GM18511 (cell line): Measurements from ENCODE around the gene FOXF2.

ENCODE experiments used
- ATAC-seq: cut with Tn5 transposase; IDR thresholded peaks from one replicate; pipeline ENCODE4 v1.9.1; 2021; ENCODE audit warnings: mild to moderate bottlenecking, moderate library complexity; ENCODE audit not compliant: unreplicated experiment

The FOXF2 gene

DNA sequence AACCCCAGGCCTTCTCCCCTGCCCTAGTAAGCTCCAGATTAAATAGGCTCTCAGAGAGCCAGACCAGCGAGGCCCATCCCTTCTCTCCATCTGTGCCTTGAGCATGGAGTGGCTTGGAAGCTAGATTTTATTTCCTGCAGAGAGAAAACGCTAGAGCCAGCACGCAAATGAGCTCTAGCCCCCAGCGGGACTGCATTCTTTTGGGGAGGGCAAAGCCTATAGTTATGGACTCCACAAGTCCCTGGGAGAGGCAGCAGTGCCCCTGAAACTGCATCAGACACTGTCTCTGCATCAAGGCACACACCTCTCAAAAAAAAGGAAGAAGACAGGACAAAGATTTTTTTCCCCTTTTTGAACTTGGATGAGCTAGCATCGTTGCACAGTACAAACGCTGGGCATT, 15.8 kb downstream of the FOXF2 start:
- ATAC-seq: no peak

GRCh38 chr6:1406306-1407072, 17.1 kb downstream of the FOXF2 start:
- ATAC-seq: no peak

- no peak for ATAC-seq
Measured at GRCh38 chr6:1407499-1407990, 18.2 kb downstream of the FOXF2 start.

DNA sequence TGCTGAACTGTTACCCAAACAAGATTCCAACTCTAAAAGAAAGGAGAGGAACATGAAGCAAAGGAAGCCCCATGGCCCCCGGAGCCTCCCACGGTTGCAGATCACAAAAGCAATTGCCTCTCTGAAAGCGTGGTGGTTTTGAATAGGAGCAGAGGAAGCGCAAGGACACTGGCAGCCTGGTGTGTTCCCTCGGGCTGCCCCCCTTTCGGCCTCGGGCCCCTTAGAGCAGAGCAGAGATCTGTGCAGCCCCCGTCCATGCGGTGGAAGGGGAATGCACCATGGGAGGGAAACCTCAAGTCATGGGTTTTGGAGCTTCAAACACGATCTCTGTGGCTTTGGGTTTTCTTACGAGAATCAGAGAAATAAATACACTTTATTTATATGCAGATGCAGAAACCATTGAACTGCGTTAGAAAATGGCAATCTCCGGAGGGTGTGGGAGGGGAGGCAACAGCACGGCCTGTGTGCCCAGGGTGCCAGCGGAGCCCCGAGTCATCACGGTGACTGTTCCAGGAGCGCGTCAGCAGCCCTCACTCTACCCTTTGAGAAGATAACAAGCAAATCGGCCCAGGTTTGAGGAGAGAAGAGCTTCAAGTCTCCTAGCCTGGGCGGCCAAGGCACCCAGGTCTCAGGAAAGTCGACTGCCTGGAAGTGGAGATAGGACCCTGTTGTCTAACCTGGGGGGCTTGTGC, 20.5 kb downstream of the FOXF2 start:
- ATAC-seq: no peak

GRCh38 chr6:1412901-1413300, 23.5 kb downstream of the FOXF2 start:
- no peak for ATAC-seq

GRCh38 chr6:1415416-1416063, 26.2 kb downstream of the FOXF2 start:
- no peak for ATAC-seq

- no peak for ATAC-seq
Measured at GRCh38 chr6:1416191-1416760, 26.9 kb downstream of the FOXF2 start.

- no peak for ATAC-seq
Measured at GRCh38 chr6:1416820-1417219, 27.4 kb downstream of the FOXF2 start.

DNA sequence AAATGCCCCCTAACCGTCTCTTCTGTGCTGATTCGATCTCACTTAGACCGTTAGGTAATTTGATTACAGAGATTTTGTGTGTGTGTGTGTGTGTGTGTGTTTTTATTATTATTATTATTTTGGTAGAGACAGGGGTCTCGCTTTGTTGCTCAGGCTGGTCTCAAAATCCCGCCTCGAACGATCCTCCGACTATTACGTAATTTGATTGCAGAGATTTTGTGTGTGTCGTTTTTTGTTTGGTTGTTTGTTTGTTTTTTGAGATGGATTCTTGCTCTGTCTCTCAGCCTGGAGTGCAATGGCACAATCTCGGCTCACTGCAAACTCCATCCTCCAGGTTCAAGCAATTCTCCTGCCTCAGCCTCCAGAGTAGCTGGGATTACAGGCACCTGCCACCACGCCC, 28.3 kb downstream of the FOXF2 start:
- ATAC-seq: no peak

DNA sequence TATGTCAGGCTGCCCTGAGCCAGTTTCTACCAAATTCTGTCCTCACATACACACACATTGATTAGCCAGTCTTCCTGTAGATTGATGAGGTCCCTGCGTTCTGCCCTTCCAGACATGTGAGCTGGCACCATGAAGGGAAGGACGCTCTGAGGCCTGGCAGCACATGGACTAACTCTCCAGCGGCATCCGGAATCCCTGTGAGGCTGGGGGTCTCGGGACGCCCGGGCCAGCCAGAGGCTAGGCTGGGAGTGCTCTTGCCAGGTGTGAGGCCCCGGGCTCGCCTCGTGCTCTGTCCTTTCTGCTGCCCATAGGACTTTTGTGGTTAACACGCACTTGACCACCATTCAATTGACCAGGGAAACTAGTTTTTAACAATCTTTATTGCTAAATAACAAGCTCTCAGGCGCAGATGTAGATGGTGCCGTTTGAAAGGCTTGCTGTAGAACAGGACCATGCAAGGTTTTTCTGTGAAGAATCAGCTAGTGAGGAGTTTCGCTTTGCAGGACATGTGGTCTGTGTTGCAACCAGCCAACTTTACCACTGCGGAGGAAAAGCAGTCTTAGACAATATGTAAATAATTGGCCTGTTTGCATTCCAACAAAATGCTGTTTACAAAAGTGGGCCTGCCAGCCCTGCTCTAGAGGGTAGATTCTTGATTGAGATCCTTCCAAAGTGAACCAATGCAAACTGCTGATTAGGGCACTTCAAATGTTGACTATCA, 29.3 kb downstream of the FOXF2 start:
- no peak for ATAC-seq

DNA sequence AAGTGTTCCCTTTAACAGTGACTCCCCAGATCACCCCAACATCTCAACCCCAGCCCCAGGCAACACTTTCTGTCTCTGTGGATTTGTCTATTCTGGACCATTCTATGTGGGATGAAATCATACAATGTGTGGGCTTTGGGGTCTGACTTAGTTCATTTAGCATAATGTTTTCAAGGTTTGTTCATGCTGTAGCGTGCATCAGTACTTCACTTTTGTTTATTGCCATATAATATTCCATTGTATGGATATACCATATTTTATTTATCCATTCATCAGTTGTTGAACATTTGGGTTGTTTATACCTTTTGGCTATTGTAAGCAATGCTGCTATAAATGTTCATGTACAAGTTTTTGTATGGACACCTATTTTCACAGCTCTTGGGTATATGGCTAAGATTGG, 31.0 kb downstream of the FOXF2 start:
- ATAC-seq: no peak

GRCh38 chr6:1422290-1422689, 32.9 kb downstream of the FOXF2 start:
- no peak for ATAC-seq

DNA sequence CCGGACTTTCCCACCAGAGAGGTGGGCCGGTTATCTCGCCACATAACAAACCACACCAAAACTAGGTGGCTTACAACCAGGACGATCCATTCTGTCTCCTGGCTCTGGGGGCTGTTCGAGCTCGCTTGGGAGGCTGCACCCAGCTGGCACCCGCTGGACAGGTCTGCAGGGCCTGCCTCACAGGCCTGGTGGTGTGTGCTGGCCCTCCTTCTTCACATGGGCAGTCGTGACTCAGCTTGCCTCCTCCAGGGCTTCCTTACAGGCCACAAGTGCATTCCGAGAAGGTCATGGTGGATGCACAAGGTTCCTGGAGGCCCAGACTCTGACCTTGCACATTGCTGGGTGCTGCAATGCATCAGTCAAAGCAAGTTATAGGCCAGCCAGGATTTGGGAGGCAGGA, 34.2 kb downstream of the FOXF2 start:
- ATAC-seq: no peak

DNA sequence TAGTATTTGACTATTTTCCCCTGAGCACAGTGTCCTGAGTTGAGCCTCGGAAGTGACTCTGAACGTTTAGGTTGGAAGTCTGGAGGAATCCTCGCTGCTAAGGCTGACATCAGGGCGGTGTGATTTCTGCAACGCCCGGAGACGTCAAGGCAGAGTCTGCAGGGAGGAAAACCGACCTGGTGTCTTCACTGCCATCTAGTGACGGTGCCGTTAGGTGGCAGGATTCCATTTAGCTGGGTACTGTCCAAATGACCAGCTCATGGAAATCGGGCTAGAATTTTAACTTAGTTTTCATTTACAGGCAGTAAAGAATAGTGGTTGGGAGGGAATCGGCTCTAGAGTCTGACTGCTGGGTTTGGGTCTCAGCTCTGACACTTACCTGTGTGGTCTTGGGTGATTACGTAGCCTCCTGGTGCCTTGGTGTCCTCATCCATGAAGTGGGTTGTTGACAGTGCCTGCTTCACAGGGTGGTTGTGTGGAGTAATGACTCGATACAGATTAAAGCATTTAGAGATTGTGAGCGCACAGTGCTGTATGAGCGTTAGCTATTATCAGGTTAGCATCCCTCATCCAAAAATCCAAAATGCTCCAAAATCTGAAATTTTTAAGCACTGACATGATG, 35.0 kb downstream of the FOXF2 start:
- ATAC-seq: no peak

- no peak for ATAC-seq
Measured at GRCh38 chr6:1426416-1426815, 37.0 kb downstream of the FOXF2 start.

DNA sequence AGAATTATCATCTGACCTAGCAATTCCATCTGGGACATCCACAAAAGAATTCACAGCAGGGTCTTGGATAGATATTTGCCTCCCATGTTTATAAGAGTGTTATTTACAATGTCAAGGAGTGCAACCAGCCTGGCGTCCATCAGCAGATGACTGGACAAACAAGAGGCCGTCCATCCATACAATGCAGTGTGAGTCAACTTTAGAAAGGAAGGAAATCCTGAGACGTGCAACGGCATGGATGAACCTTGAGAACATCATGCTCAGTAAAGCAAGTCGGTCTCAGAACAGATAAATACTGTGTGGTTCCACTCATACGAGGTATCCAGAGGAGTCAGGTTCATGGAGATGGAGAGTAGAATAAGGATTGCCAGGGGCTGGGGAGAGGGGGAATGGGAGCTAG, 46.4 kb downstream of the FOXF2 start:
- ATAC-seq: no peak

GRCh38 chr6:1436334-1437306, 47.2 kb downstream of the FOXF2 start:
- no peak for ATAC-seq

DNA sequence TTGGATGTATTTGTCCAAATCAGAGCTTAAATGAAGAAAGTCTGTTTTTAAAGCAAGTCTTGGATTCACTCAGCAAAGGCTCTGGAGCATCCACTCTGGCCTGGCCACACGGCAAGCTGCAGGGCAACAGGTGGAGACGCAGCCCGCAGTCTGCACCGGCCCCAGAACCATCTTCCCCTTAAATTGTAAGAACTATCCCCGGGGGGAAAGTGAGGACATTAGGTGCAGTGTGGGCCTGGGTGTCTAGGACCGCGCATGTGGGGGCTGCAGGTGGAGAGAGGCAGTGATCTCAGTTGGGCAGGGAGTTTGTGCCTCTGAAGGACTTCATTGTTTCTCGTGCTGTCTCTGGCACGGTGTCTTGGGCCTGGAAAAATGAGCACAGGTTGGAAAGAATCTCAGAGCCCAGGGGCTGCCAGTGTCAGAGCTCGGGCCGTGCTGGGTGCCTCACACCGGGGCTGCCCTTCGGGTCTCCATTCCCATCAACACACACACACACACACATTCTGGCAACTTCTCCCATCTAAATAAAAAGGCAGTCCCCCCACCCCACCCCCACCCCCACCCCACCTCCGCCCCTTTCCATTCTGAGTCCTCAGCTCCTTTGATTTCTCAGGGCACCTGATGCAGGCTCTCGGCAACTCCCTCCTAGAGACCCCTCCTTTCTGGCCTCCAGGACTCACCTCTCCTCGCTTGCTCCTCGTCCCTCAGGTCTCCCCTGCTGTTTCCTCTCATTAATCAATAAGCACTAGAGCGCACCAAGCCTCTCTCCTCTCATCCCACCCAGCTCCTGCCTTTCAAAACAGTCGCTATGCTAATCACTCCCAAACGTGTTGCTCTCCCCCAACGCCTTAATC, 48.4 kb downstream of the FOXF2 start:
- ATAC-seq: no peak
